Pancreas (tissue), 10 donors: ENCODE measurements around the gene KCNK4. TPM values are rescaled to one million over a fixed set of nuclear protein-coding genes. Genes with fewer than 3 reads are reported as not detected.

Experiments used
- ATAC-seq, 4 donors: fragments of 200-7000 bp; cut with Tn5 transposase; one replicate each; pipeline versions ENCODE4 v1.8.0 to v1.9.1; 2020; ENCODE audit warnings: mild to moderate bottlenecking in 4 of 4, moderate library complexity in 4 of 4
- DNase-seq, 6 donors: peaks; one replicate each; pipeline ENCODE4 v3.0.0-alpha.2; 2020
- FAIRE-seq: peaks from 2 replicates; lab custom pipeline; 2012; peaks lifted over from hg19 to GRCh38; lab: Jason Lieb, UNC
- H3K27ac ChIP-seq, 4 donors: fragments of 200-600 bp; sonication (generic); 1 replicate in 3 of 4; 2 replicates in 1 of 4; pipeline versions ENCODE4 v1.5.0 to v1.8.0; 2020
- H3K27me3 ChIP-seq, 4 donors: fragments of 200-600 bp; one replicate each; pipeline ENCODE4 v1.8.0; 2021
- H3K36me3 ChIP-seq, 3 donors: fragments of 200-600 bp; sonication (generic) in 1 of 3; one replicate each; pipeline versions ENCODE4 v1.5.0 to v1.8.0; 2020 to 2021
- H3K4me1 ChIP-seq, 3 donors: fragments of 200-600 bp; one replicate each; pipeline ENCODE4 v1.8.0; 2021
- H3K4me3 ChIP-seq, 4 donors: fragments of 200-600 bp; sonication (generic) in 2 of 4; one replicate each; pipeline versions ENCODE4 v1.5.0 to v1.8.0; 2020 to 2021
- H3K9me3 ChIP-seq, 4 donors: fragments of 200-600 bp; one replicate each; pipeline ENCODE4 v1.8.0; 2021
- CTCF ChIP-seq, 4 donors: fragments of 200-600 bp; sonication (generic) in 3 of 4; IDR thresholded peaks; one replicate each; pipeline versions ENCODE4 v1.5.0 to v1.8.0; 2021; ENCODE audit warnings: antibody characterized with exemption in 4 of 4
- WGBS, 2 donors: extraction: QIAGEN DNeasy Blood & Tissue Kit; methylation state at CpG; one replicate each; pipeline ENCODE4 v1.1.7; 2013; 5-methylcytosine and 5-hydroxymethylcytosine counted together
- intact Hi-C, 3 donors: fragments of 100-400 bp; cut with DNase I; formaldehyde crosslinking; loops; one replicate each; pipeline versions ENCODE4 v1.11.1 to v1.14.2; 2022
- polyA plus RNA-seq, 2 donors: library from polyadenylated mRNA; stranded (reverse); fragments of 200-250 nt; gene quantifications; one replicate each; pipeline ENCODE4 v1.2.3, GENCODE V29; 2013
- total RNA-seq, 6 donors: library from RNA; stranded (reverse); fragmentation: NEBNext Ultra II Directional in 4 of 6; extraction: Animal tissue kit (Norgen Biotek cat#: 25700) in 4 of 6; gene quantifications; one replicate each; pipeline versions ENCODE4 v1.2.1 to v1.2.4, GENCODE V29; 2021 to 2023
- donor health status: healthy with polysubstance abuse.
- donor health status: DM: no; HTN: no; CAD: no; lungs with moderate emphysema.
- donor health status: DM: no; HTN: no; CAD: no.
- donor health status: control.
- donor health status: control.
- donor health status: Bipolar disorder and iron deficiency.
- donor health status: DM: yes; HTN: yes; CAD: no.
- donor health status: DM: no; HTN: no; CAD: no.
- donor health status: DM: no; HTN: no; CAD: no.
- donor health status: DM: yes; HTN: yes; CAD: no.

The KCNK4 gene
- total and polyA plus RNA-seq, 8 donors, result not detected

GRCh38 chr11:64263947-64264317 is 27.2 kb upstream of the KCNK4 start:
- H3K9me3 ChIP-seq, result no peaks in the 10 kb centered on the region
- H3K27ac ChIP-seq, result no peak overlapping the region
- ATAC-seq, result no peak
- no peak overlapping the region for H3K4me3 ChIP-seq
- H3K27me3 ChIP-seq, result no peaks in the 10 kb centered on the region
- no peak for TF ChIP-seq CTCF (IDR thresholded peaks at IDR 0.05)
- peaks cover 0 to 2% (median 0%) of the 10 kb centered on the region in 3 donors for H3K36me3 ChIP-seq
- WGBS, 2 donors, result 95 to 96% methylated on average over 8 of the region's 8 CpGs
- no peak for DNase-seq
- intact Hi-C loops, result loop anchor here in 1 of 3 donors (5.0 kb wide), 1 partner anchor 57 kb away; the partner anchor contains the start of gene FERMT3
- FAIRE-seq, result no peak
- peaks cover 0 to 12% (median 5%) of the 10 kb centered on the region in 3 donors for H3K4me1 ChIP-seq

- intact Hi-C loops, result loop anchor here in 1 of 3 donors (5.0 kb wide), 1 partner anchor 57 kb away; the partner anchor contains the start of gene FERMT3
- no peak overlapping the region for H3K4me3 ChIP-seq
- H3K36me3 ChIP-seq, result no peaks in the 10 kb centered on the region
- 88 to 96% methylated on average over 10 of the region's 10 CpGs for WGBS, 2 donors
- peak in 1 of 6 donors; percentile 62 for DNase-seq
- TF ChIP-seq CTCF (IDR thresholded peaks at IDR 0.05), result no peak
- H3K4me1 ChIP-seq, result peaks cover 0 to 12% (median 5%) of the 10 kb centered on the region in 3 donors
- no peak for FAIRE-seq
- ATAC-seq, result no peak
- no peaks in the 10 kb centered on the region for H3K9me3 ChIP-seq
- no peaks in the 10 kb centered on the region for H3K27me3 ChIP-seq
- H3K27ac ChIP-seq, result no peak overlapping the region
Observed at GRCh38 chr11:64264371-64264852, 26.7 kb upstream of the KCNK4 start.

- no peak for FAIRE-seq
- Histone ChIP-seq H3K4me3 (no peak overlapping the region), H3K4me1 (peaks cover 0 to 12% (median 5%) of the 10 kb centered on the region in 3 donors), H3K9me3 (no peaks in the 10 kb centered on the region), H3K27ac (no peak overlapping the region), H3K27me3 (no peaks in the 10 kb centered on the region), H3K36me3 (no peaks in the 10 kb centered on the region)
- DNase-seq, result peak in 3 of 6 donors; percentile 54 to 75 (median 58)
- intact Hi-C loops, result no loop called here
- no peak for TF ChIP-seq CTCF (IDR thresholded peaks at IDR 0.05)
- ATAC-seq, result no peak
- 92 to 93% methylated on average over 35 of the region's 35 CpGs for WGBS, 2 donors
Observed at GRCh38 chr11:64265176-64266160, 25.6 kb upstream of the KCNK4 start.

GRCh38 chr11:64266339-64266738 is 24.8 kb upstream of the KCNK4 start:
- intact Hi-C loops, result no loop called here
- Histone ChIP-seq H3K9me3 (no peaks in the 10 kb centered on the region), H3K27me3 (no peaks in the 10 kb centered on the region), H3K27ac (no peak overlapping the region), H3K36me3 (no peaks in the 10 kb centered on the region), H3K4me1 (peaks cover 0 to 12% (median 5%) of the 10 kb centered on the region in 3 donors), H3K4me3 (no peak overlapping the region)
- ATAC-seq (no peak), DNase-seq (peak in 3 of 6 donors; percentile 55 to 74 (median 64)), FAIRE-seq (no peak)
- 86% methylated on average over 15 of the region's 15 CpGs for WGBS, 2 donors
- no peak for TF ChIP-seq CTCF (IDR thresholded peaks at IDR 0.05)
